Superior temporal gyrus (tissue), 1 donor: ENCODE data around the gene OLIG1.

Source experiments
- DNase-seq: peaks from one replicate; pipeline ENCODE4 v3.0.0-alpha.2; 2016; ENCODE audit errors: extremely low spot score

Gene OLIG1

GRCh38 chr21:33099131-33099530 lies 29.2 kb downstream of the OLIG1 start:
- DNase-seq: no peak

DNA sequence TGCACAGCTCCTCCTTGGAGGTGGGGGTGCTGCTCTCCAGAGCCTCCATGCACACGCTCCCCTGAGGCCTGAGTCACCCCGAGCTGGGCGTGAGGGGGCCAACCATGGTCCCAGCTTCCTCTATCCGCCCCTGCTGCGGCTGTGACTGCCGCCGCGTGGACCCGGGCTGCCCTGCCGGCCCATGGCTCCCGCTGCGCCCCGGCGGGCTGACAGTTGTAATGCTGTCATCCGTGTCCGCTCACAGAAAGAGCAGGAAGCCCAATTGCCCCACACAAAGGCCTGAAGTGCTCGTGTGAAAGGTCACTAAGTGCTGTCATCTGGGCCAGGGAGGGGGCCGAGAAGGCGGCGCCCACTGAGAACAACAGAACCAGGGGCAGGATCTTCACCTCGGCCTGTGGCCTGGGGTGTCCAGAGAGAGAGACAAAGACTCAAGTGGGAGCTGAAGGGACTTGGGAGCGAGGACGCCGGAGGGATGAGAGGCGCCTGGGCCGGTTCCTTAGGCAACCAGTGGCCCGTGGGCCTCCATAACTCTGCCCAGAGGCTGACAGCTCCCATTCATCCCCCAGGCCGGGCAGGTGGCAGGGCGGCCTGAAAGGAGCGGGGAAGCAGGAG lies 31.5 kb downstream of the OLIG1 start:
- no peak for DNase-seq

GRCh38 chr21:33105088-33105487 lies 35.1 kb downstream of the OLIG1 start:
- DNase-seq: no peak

DNA sequence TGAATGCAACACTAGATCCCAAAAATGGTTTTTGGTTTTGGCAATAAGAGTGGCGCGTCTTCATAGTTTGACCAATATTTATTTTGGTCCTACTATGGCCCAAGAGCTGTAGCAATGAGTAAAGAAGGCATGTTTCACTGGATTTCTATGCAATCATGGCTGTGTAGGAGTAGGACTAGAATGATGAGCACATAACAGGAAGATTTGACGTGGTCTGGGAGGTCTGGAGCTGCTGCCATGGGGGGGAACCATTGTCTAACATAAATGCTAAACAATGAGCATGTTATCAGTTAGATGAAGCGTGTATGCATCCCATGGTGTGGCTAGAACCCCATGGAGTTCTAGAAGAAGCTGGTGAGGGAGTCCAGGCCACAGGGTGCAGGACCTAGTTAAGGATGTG lies 38.3 kb downstream of the OLIG1 start:
- no peak for DNase-seq

DNA sequence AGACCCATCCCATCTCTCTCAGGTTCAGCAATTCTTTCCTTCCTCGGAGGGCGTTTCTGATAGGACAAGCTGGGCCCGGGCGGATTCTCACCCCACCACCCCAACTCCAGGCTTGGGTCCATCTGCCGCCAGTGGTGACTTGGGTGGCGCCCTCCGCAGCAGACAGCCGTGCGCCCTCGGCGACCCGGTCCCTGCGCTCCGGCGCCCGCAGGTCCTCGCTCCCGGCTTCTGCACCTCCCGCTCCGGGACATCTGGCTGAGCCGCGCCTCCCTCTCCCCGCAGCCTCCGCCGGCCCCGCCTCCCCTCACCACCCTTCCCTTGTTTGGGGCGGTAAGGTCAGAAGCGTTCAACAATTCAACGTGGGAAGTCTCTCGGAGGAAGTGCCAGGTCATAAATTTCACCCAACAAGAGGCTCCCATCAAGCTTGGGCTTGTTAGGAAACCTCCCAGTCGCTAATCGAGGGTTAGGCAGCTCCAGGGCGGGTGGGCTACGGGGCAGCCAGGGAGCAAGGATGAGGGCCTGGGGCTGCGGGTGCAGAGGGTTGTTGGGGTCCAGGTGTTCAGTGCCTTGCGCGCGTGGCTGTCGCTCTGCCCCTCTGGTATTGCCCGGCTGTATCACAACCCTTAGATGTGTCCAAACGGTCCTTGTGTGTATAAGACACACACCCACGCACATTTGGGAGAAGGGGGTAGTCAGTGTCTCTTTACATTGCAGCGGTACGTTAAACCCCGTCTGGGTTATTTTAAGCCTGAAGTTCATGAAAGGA lies 39.8 kb downstream of the OLIG1 start:
- no peak for DNase-seq

DNA sequence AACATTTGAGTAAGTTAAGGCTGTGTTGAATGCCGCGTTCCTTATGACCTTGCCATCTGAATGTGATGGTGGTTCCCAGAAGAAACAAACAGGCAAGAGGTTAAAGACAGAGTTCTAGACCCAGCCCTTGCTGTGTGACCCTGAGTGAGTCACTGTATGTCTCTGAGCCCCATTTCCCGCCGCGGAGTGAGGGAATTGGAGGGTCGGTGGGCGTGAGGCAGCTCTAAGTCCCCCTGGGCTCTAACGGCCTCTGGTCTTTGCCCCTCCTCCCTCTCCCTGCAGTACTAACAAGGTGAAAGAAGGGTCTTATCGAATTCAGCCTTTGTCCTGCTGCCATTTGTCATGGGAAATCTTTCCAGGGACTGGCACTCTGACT lies 40.4 kb downstream of the OLIG1 start:
- no peak for DNase-seq

GRCh38 chr21:33111577-33111976 lies 41.6 kb downstream of the OLIG1 start:
- DNase-seq: no peak

DNA sequence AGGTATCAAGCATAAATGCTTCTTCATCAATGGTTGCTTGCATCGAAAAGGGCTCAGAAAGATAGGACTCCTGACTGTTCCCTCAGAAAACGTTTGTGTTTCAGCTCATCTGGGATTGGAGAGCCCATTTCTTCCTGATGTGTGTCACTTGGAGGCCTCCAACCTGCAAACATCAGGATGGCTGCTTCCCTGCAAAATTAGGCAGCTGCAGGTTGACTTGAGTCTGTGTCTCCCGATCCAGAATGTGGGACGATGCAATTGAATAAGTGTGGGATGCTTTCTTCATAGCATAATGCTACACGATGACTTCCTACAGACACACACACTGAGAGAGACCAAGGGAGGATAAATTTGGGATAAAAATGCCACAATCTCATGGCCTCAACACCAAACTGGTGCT lies 42.2 kb downstream of the OLIG1 start:
- no peak for DNase-seq

- no peak for DNase-seq
Measured at GRCh38 chr21:33112681-33113080, 42.7 kb downstream of the OLIG1 start.

GRCh38 chr21:33113131-33113530 lies 43.2 kb downstream of the OLIG1 start:
- DNase-seq: no peak

DNA sequence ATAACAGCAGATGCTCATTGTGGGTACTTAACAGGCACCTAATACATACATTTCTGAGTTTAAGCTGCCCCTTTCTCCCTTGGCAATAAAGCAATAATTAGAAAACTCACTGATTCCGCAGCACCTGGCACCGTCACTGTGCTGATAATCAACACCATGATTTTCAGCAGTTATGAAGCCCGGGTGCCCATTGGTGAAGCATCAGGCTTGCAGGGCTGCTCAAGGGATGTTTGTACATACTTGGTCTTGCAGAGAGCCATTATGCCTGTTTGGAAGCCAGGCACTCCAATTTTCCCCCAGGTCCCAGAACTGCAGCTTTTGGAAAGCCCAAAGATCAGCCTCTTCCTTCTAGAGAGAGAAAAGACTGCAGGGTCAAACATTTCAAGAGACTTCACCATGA lies 44.3 kb downstream of the OLIG1 start:
- DNase-seq: no peak

DNA sequence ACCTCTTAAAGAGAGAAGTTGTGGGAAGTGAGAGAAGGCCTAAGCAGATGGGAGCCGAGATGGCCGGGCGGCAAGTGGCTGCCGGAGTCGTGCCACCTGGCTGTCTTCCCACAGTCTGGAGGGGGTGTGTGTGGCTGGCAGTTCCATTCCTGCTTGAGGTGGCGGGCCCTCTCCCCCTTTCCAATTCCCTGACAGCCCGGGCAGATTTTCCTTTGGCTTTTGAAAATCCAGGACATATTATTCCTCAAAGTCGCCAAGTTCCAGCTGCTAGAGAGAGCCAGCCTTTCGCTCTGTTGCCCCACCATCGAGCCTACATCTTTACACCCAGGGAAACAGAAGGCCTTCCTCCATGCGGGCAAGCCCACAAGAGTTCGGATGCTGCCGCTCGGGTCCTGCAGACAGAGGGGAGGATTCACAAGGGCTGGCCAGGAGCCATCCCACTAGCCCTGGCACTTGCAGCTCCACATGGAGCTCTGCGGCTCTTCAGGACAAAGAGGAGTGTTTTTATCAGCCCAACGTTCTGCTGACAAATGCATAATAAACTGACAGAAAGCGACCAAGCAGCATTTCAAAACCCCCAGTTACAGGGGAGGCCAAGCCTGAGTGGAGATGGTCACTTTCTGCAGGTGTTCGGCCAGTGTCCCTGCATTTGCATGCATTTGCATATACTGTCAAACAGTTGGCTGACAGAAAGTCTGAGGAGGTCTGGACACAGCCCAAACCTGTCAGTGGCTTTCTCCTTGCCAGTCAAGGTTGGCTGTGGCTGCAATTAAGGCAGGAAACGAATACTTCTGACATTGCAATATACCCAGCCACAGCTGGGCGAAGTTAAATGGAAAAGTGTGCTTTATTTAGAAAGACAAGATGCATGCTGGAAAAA lies 45.9 kb downstream of the OLIG1 start:
- peak; percentile 91 for DNase-seq

DNA sequence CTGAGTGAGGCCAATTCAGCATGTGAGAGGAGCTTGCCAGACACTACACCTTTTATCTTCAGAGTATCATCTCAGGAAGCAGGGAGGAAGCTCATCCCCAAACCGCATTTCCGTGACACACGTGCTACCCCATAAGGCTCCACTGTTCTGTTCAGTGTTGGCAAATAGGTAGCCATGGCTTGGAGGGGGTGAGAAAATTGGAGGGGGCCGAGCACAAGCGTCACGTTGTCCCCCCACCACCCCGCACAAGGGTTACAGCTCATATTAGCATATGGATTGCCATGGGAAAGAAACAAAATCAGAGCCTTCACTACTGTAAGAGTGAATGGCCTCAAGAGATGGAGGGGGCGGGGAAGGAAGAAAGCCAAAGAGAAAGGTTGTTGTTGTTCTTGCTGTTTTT lies 46.7 kb downstream of the OLIG1 start:
- DNase-seq: peak; percentile 67

GRCh38 chr21:33117101-33117888 lies 47.4 kb downstream of the OLIG1 start:
- peak; percentile 96 for DNase-seq
